Measurements from ENCODE around the gene ARL2. TPM values are rescaled to one million over a fixed set of nuclear protein-coding genes. Genes with fewer than 3 reads are reported as not detected.
"Not testable (repeated sequence)": the region's sequence is repeated elsewhere in the genome, so short reads cannot be mapped to it uniquely, and the experiment has no call there.

Gene ARL2
- 10 to 100 TPM; 62.4 to 65.3 TPM for total RNA-seq

DNA sequence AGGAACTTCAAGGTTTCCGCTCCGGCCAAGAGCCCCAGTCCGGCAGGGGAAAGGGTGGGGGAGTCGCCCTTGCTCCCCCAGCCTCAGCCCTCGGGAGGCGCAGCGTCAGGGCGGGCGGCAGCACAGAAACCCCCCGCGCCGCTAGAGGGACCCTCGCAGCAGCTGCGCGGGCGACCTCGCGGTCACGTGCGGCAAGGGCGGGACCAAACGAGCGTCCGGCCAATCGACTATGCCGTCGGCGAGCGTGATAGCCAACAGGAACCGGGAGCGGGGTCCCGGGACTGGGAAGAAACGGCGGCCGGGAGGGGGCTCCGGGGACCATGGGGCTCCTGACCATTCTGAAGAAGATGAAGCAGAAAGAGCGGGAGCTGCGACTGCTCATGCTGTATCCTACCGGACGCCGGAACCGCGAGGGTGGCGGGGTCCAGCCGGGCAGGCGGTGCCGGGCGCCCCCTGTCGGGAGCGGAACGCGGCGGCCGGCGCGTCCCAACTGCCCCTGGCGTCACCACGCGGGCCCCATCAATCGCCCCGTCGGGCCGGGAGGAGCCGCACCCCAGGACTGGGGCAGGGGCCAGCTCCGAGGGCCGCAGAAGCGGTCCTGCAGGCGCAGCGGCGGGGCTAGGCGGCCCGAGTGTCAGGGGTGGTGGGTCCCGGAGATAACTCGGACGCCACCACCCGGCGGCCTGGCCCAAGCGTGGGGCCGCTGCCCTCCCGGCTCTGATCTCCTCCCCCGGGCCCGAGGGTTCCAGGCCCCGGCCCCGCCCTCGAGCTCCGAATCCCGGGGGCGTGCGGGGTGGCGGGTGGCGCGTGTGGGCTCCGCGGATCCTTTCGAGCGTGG, at the start of gene ARL2:
Gene ARL2, plus strand, starts transcription at position 273 of the 838 bp plus-strand sequence. Its CDS starts 48 bp downstream, at position 321.
- peak; percentile 85 for DNase-seq
- POLR2A ChIA-PET: no interaction called here
- Mint-ChIP-seq H3K27ac (peak within 1 kb of the TSS; percentile 97), H3K36me3 (ENCODE audit: low read depth) (peaks cover 22% of the 10 kb centered on the region), H3K4me1 (peaks cover 26% of the 10 kb centered on the region), H3K4me3 (peak within 1 kb of the TSS; percentile 94), H3K9me3 (no peaks in the 10 kb centered on the region), H3K27me3 (no peaks in the 10 kb centered on the region)
- CTCF ChIA-PET: interaction anchor here (0.6 to 4.9 kb wide), 46 partner anchors 8 to 319 kb away, joined by 3 to 54 read pairs (median 4); partner anchors contain the start of genes ATG2A, BATF2, CDC42BPG and CDC42EP2

DNA sequence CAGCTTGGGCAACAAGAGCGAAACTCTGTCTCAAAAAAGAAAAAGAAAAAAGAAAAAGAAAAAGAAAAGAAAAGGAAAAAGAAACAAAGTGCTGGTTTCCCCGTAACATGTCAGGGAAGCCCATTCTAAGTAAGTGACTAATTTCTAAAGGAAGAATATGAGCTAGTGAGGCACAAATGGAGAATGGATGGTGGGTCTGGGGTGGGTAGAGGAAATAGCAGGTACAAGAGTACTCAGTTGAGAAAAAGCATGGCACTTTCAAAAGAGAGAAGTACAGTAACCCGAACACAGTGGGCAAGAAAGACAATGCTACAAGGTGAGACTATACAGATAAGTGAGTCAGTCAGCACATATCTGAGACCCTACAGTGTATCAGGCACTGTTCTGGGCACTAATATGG, 46.6 kb upstream of the ARL2 start:
- DNase-seq: no peak
- Mint-ChIP-seq H3K4me1 (peaks cover 32% of the 10 kb centered on the region), H3K9me3 (no peaks in the 10 kb centered on the region), H3K27me3 (peaks cover 2% of the 10 kb centered on the region), H3K4me3 (no peak overlapping the region), H3K27ac (no peak overlapping the region), H3K36me3 (ENCODE audit: low read depth) (no peaks in the 10 kb centered on the region)
- ChIA-PET POLR2A (no interaction called here), CTCF (interaction anchor here (0.6 to 0.7 kb wide), 2 partner anchors 13 to 45 kb away, joined by 3 read pairs; no protein-coding TSS in a partner anchor)

DNA sequence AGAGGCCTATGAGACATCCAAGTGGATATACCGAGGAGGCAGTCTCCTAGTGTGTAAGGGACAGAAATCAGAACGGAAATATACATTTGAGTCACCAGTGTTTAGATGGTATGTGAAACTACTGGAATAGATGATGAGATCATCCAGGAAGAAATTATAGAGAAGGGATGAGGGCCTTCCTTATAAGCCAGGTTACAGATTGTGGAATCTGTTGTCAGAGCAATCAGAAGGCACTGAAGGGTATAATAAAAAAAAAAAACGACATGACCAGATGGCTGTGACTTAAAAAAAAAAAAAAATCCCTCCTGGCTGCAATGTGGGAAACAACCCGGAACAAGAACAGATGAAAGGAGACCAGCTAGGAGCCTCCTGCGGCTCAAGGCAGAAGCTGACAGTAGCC, 44.8 kb upstream of the ARL2 start:
- Mint-ChIP-seq H3K27ac (no peak overlapping the region), H3K4me1 (peaks cover 33% of the 10 kb centered on the region), H3K4me3 (no peak overlapping the region), H3K27me3 (no peaks in the 10 kb centered on the region), H3K9me3 (no peaks in the 10 kb centered on the region), H3K36me3 (ENCODE audit: low read depth) (no peaks in the 10 kb centered on the region)
- ChIA-PET POLR2A (no interaction called here), CTCF (interaction anchor here (0.6 to 0.7 kb wide), 3 partner anchors 26 to 185 kb away, joined by 3 to 5 read pairs (median 4); no protein-coding TSS in a partner anchor)
- no peak for DNase-seq

DNA sequence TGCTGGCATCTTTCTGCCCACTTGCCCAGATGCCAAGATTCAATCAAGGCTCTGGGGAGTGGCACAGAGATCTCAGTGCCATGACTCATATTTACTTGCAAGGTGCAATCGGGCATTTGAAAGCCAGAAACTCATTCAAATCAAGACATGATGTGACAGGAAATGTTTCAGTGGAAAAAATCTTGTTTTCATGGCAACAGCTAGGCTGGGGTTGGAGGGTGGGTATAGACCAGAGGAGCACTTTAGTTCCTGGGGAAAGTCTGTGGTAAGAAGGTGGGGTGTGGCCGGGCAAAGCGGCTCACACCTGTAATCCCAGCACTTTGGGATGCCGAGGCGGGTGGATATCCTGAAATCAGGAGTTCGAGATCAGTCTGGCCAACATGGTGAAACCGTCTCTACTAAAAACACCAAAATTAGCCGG, 43.2 kb upstream of the ARL2 start:
- H3K36me3 Mint-ChIP-seq (ENCODE audit: low read depth): no peaks in the 10 kb centered on the region
- DNase-seq: peak; percentile 24
- peak overlapping the region; percentile 80 for H3K27ac Mint-ChIP-seq
- H3K4me3 Mint-ChIP-seq: peak overlapping the region; percentile 48
- CTCF ChIA-PET: interaction anchor here (0.7 to 1.1 kb wide), 2 partner anchors 65 to 147 kb away, joined by 3 to 5 read pairs; partner anchors contain the start of gene ZNHIT2
- no peaks in the 10 kb centered on the region for H3K9me3 Mint-ChIP-seq
- no peaks in the 10 kb centered on the region for H3K27me3 Mint-ChIP-seq
- peaks cover 32% of the 10 kb centered on the region for H3K4me1 Mint-ChIP-seq
- POLR2A ChIA-PET: no interaction called here

DNA sequence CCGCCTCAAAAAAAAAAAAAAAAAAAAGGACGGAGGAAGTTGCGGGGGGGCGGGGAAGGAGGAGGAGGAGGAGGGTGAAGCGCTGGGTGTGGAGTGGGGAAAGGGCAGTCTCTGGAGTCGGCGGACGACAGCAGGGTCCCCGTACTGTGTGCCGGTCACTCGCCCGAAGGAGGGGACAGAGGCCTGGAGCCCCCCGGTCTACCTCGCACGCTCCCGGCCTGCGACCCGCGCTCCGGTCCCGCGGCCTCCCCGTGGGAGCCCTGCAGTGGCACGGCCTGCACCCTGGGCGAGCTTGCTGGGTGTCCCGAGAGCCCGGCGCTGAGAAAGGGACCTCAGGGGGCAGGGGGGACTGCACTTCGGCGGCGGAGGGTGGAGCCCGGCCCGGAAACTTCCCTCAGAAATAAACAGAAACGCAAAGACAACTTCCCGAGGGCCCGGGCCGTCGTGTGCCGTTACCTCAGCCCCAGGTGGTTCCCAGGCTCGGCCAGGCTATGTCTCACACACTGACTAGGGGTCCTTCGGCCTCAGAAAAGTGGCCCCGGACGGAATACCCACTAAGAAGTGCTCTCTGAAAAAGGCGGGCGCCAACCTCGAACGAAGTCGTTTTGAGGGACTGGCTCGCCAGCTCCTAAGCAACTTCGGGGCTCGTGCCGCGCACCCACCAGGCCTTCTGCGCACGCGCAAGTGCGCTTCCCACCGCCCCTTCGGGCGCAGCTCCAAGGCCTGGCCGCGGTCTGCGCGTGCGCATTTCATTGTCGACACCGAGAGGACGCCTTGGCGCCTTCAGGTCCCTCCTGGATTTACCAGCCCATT, 42.3 kb upstream of the ARL2 start, which contains the start of gene MAJIN:
Gene MAJIN, minus strand, starts transcription at position 688 of the 813 bp plus-strand sequence. CDS start 12,703 bp downstream, outside the sequence.
- Mint-ChIP-seq H3K27ac (peak within 1 kb of the TSS; percentile 80), H3K4me1 (peaks cover 32% of the 10 kb centered on the region), H3K36me3 (ENCODE audit: low read depth) (no peaks in the 10 kb centered on the region), H3K27me3 (no peaks in the 10 kb centered on the region), H3K9me3 (no peaks in the 10 kb centered on the region), H3K4me3 (peak within 1 kb of the TSS; percentile 62)
- peak; percentile 90 for DNase-seq
- CTCF ChIA-PET: interaction anchor here (0.7 to 1.7 kb wide), 7 partner anchors 27 to 230 kb away, joined by 3 to 8 read pairs (median 3); partner anchors contain the start of gene ZNHIT2
- POLR2A ChIA-PET: no interaction called here

DNA sequence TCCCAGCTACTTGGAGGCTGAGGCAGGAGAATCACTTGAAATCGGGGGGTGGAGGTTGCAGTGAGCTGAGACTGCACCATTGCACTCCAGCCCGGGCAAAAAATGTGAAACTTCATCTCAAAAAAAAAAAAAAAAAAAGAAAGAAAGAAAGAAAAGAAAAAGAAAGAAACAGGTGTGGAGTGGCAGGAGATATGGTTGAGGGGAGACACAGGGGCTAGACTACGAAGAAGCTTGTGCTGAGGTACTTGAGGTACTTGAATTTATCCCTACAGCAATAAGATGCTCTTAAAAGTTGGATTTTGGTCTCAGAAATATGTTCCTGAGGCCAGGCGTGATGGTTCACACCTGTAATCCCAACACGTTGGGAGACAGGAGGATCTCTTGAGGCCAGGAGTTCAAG, 39.8 kb upstream of the ARL2 start:
- Mint-ChIP-seq H3K27me3 (no peaks in the 10 kb centered on the region), H3K4me1 (peaks cover 23% of the 10 kb centered on the region), H3K9me3 (no peaks in the 10 kb centered on the region), H3K27ac (peak overlapping the region; percentile 13), H3K4me3 (no peak overlapping the region), H3K36me3 (ENCODE audit: low read depth) (no peaks in the 10 kb centered on the region)
- DNase-seq: no peak
- ChIA-PET POLR2A (no interaction called here), CTCF (no interaction called here)

DNA sequence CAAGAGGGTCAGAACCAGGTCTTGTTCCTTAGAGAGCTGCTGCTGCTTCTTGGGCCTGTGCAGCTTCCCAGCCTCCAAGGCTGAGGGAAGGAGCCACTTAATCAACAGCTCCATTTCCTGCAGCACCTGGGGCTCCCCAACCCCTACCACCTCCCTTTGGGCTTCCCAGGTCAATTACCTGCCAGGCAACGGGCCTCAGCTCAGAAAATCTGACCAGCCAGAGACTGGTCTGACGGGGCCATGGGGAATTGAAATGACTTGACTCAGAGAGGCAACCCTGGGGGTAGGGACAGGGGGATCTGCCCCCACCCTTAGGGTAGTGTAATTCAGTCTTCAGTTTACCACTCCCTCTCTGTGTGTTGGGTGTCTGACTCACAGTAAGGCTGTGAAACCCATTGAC, 37.3 kb upstream of the ARL2 start:
- Mint-ChIP-seq H3K4me1 (peaks cover 11% of the 10 kb centered on the region), H3K36me3 (ENCODE audit: low read depth) (no peaks in the 10 kb centered on the region), H3K9me3 (no peaks in the 10 kb centered on the region), H3K4me3 (no peak overlapping the region), H3K27me3 (peaks cover 3% of the 10 kb centered on the region), H3K27ac (no peak overlapping the region)
- DNase-seq: no peak
- ChIA-PET POLR2A (no interaction called here), CTCF (no interaction called here)

DNA sequence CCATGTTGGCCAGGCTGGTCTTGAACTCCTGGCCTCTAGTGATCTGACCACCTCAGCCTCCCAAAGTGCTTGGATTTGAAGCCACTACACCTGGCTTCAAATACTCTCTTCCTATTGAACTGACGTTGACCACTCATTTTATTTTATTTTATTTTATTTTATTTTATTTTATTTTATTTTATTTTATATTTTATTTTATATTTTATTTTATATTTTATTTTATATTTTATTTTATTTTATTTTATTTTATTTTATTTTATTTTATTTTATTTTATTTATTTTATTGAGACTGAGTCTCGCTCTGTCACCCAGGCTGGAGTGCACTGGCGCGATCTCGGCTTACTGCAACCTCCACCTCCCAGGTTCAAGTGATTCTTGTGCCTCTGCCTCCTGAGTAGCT, 30.6 kb upstream of the ARL2 start:
- H3K9me3 Mint-ChIP-seq; CTCF ChIA-PET; H3K27me3 Mint-ChIP-seq; POLR2A ChIA-PET; H3K4me3 Mint-ChIP-seq; DNase-seq; H3K36me3 Mint-ChIP-seq (ENCODE audit: low read depth); H3K27ac Mint-ChIP-seq; H3K4me1 Mint-ChIP-seq: not testable (repeated sequence)

DNA sequence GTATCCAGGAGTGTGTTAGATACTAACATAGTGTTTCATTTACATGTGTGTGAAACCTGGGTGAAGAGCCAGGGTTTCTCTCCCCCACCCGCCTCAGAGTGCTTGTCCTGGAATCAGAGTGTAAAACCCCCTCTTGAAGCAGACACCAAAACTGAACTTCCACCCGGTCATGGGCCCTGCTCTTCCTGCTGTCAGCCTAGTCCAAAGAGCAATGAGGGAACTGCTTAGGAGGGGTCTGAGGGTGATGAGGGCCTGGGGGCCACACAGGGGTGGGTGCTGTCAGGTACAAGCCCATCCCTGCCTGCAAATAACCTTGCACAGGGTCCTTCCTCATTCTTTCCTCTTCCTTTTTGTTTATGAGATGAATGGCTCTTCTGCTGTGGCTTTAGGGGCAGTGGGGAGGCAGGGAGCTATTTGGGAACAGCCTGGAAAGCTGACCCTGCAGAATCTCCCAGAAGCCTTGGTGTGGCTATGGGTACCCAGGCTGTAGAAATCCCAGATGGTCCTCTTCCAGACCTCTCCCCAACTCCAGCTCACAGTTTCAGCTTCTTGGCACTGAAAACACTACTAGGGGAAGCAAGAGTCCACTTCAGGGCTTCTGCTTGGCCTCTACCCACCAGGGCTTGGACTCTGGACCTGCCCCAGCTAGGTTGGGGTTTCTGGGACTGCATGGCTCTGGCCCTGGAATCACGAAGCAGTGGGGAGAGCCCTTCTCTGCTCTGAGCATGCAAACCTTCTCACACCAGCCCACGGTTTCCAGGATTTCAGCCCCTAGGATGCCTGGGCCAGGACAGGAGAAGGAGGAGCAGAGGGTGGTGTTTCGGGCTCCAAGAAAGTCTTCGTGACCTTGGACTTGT, 25.7 kb upstream of the ARL2 start:
- peaks cover 12% of the 10 kb centered on the region for H3K4me1 Mint-ChIP-seq
- H3K27me3 Mint-ChIP-seq: peaks cover 6% of the 10 kb centered on the region
- no peak overlapping the region for H3K27ac Mint-ChIP-seq
- DNase-seq: no peak
- POLR2A ChIA-PET: no interaction called here
- H3K9me3 Mint-ChIP-seq: no peaks in the 10 kb centered on the region
- H3K4me3 Mint-ChIP-seq: no peak overlapping the region
- H3K36me3 Mint-ChIP-seq (ENCODE audit: low read depth): no peaks in the 10 kb centered on the region
- CTCF ChIA-PET: interaction anchor here (0.7 kb wide), 1 partner anchor 106 kb away, joined by 3 read pairs; no protein-coding TSS in a partner anchor

DNA sequence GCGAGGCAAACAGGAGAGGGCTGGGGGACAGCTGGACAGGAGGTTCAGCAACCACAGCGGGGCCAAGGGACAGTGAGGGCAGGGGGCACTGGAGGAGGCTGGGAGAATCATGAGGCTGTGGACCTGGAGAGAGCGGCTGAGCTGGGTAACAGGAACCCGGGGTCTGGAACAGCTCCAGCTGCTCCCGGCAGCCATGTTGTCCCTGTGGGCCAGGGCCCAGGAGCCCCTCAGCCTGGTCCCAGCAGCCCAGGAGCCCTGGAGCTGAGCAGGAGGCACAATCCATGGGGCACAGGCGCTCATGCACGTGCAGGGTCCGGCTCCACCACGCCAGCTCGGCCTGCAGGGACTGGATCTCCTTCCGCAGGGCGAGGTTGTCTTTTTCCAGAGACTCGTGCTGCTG, 24.5 kb upstream of the ARL2 start:
- ChIA-PET POLR2A (no interaction called here), CTCF (interaction anchor here (1.0 kb wide), 1 partner anchor 101 kb away, joined by 3 read pairs; no protein-coding TSS in a partner anchor)
- H3K9me3 Mint-ChIP-seq: no peaks in the 10 kb centered on the region
- no peak overlapping the region for H3K27ac Mint-ChIP-seq
- H3K36me3 Mint-ChIP-seq (ENCODE audit: low read depth): no peaks in the 10 kb centered on the region
- H3K27me3 Mint-ChIP-seq: peaks cover 8% of the 10 kb centered on the region
- H3K4me1 Mint-ChIP-seq: peaks cover 12% of the 10 kb centered on the region
- H3K4me3 Mint-ChIP-seq: no peak overlapping the region
- no peak for DNase-seq

DNA sequence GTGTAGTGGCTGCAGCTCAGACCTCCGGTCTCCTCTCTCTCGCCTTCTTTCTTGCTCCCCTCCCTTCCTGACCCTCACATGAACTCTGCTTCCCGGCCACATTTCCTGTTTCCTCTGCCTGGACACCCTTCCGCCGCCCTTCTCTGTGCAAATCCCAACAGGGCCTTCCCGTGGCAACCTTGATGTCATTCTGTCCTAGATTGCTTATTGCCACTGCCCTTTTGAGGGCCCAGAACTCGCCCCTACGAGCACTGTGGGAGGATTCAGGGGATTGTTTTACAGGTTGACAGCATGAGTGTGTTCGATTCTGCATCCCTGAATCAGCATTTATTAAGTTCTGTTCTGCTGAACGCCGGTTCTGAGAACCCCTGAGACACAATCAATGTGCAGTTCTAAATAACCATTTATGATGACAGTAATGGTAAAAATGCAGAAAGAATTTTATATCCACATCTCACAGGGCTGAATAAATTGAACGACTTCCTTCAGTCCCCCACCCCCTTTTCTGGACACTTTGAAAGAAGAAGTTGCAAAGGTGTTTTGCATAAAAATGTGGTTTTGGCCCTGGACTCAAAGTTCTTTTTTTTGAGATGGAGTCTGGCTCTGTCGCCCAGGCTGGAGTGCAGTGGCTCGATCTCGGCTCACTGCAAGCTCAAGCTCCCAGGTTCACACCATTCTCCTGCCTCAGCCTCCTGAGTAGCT, 23.6 kb upstream of the ARL2 start:
- DNase-seq: no peak
- Mint-ChIP-seq H3K9me3 (no peaks in the 10 kb centered on the region), H3K36me3 (ENCODE audit: low read depth) (no peaks in the 10 kb centered on the region), H3K4me3 (no peak overlapping the region), H3K27me3 (peaks cover 6% of the 10 kb centered on the region), H3K4me1 (peaks cover 12% of the 10 kb centered on the region), H3K27ac (no peak overlapping the region)
- POLR2A ChIA-PET: interaction anchor here (0.6 kb wide), 1 partner anchor 89 kb away, joined by 3 read pairs; no protein-coding TSS in a partner anchor
- CTCF ChIA-PET: interaction anchor here (1.0 kb wide), 1 partner anchor 102 kb away, joined by 3 read pairs; no protein-coding TSS in a partner anchor

Measured in activated CD4-positive, alpha-beta T cell treated with anti-CD3 and anti-CD28 coated beads, Interleukin-2, amount 10 ng/mL, durations not matched to agents 7 days and 5 days (primary cell).